Stomach (tissue), 9 donors: ENCODE results near the gene CDH5. TPM values are rescaled to one million over a fixed set of nuclear protein-coding genes. Genes with fewer than 3 reads are reported as not detected.

ENCODE experiments used
- DNase-seq, 2 donors: peaks; one replicate each; pipeline versions ENCODE4 v3.0.0 to v3.0.0-alpha.2; 2013 to 2019
- H3K27ac ChIP-seq, 5 donors: fragments of 200-600 bp in 4 of 5; sonication (generic) in 4 of 5; one replicate each; pipeline ENCODE4 v1.5.1; 2013 to 2019; ENCODE audit warnings: mild to moderate bottlenecking in 1 of 5, moderate library complexity in 1 of 5
- H3K27me3 ChIP-seq, 3 donors: fragments of 200-600 bp; sonication (generic); one replicate each; pipeline ENCODE4 v1.5.1; 2017 to 2019; ENCODE audit warnings: mixed run types in 1 of 3
- H3K36me3 ChIP-seq, 4 donors: fragments of 200-600 bp; sonication (generic); 1 replicate in 3 of 4; 2 replicates in 1 of 4; pipeline ENCODE4 v1.5.1; 2016 to 2019
- H3K4me1 ChIP-seq, 4 donors: fragments of 200-600 bp; sonication (generic); one replicate each; pipeline ENCODE4 v1.5.1; 2016 to 2019
- H3K4me3 ChIP-seq, 4 donors: fragments of 200-600 bp; sonication (generic) in 3 of 4; one replicate each; pipeline ENCODE4 v1.5.1; 2016 to 2019; ENCODE audit warnings: mild to moderate bottlenecking in 1 of 4
- H3K9me3 ChIP-seq, 4 donors: fragments of 200-600 bp; sonication (generic); one replicate each; pipeline ENCODE4 v1.5.1; 2016 to 2019
- CTCF ChIP-seq, 7 experiments: fragments of 450-650 bp in 4 of 7; fragments of 200-600 bp in 3 of 7; sonication (generic) in 3 of 7; IDR thresholded peaks; one replicate each; pipeline ENCODE4 v1.5.1; 2016 to 2019; ENCODE audit warnings: antibody characterized with exemption in 7 of 7, control low read depth in 2 of 7, mild to moderate bottlenecking in 1 of 7
- EP300 ChIP-seq: sonication (generic); formaldehyde crosslinking; IDR thresholded peaks from one replicate; pipeline ENCODE4 v1.6.1; 2017; ENCODE audit warnings: antibody characterized with exemption
- POLR2A ChIP-seq, 4 donors: fragments of 450-650 bp; IDR thresholded peaks; one replicate each; pipeline ENCODE4 v1.6.1; 2016; ENCODE audit warnings: antibody characterized with exemption in 4 of 4, control low read depth in 2 of 4, mild to moderate bottlenecking in 1 of 4, moderate library complexity in 1 of 4
- POLR2AphosphoS5 ChIP-seq, 3 donors: sonication (generic); formaldehyde crosslinking; IDR thresholded peaks; one replicate each; pipeline ENCODE4 v1.6.1; 2016; ENCODE audit warnings: antibody characterized with exemption in 3 of 3
- WGBS, 5 donors: extraction: QIAGEN DNeasy Blood & Tissue Kit in 3 of 5; methylation state at CpG; one replicate each; pipeline versions ENCODE4 v1.1.5 to v1.1.7; 2013 to 2018; 5-methylcytosine and 5-hydroxymethylcytosine counted together
- intact Hi-C: fragments of 100-400 bp; cut with DNase I; formaldehyde crosslinking; loops from one replicate; pipeline ENCODE4 v1.15.1; 2023; ENCODE audit warnings: low total_unique reads
- polyA plus RNA-seq, 3 donors: library from polyadenylated mRNA; stranded (reverse); fragments of 200-250 nt; gene quantifications; one replicate each; pipeline ENCODE4 v1.2.3, GENCODE V29; 2013
- total RNA-seq, 5 donors: library from RNA; depleted of rRNA; stranded (reverse); fragments of >200 nt; gene quantifications; one replicate each; pipeline versions ENCODE4 v1.1.0 to v1.2.3, GENCODE V29; 2014 to 2016
- donor health status: healthy with polysubstance abuse.
- donor health status: Bipolar disorder and iron deficiency.
- donor health status: healthy.

Gene CDH5
- total and polyA plus RNA-seq, 8 donors = 2.4 to 46.9 (median 17.2) TPM

GRCh38 chr16:66416136-66416535, 49.6 kb downstream of the CDH5 start:
- H3K9me3 ChIP-seq = peaks cover 0 to 10% (median 4%) of the 10 kb centered on the region in 4 donors
- peaks cover 0 to 11% (median 0%) of the 10 kb centered on the region in 3 donors for H3K27me3 ChIP-seq
- intact Hi-C loops = no loop called here
- no peak for DNase-seq
- H3K4me1 ChIP-seq = no peaks in the 10 kb centered on the region
- no peak overlapping the region for H3K27ac ChIP-seq
- TF ChIP-seq POLR2AphosphoS5 (IDR thresholded peaks at IDR 0.05) = no peak
- TF ChIP-seq EP300 = no peak
- TF ChIP-seq CTCF (IDR thresholded peaks at IDR 0.05) = no peak
- TF ChIP-seq POLR2A (IDR thresholded peaks at IDR 0.05) = no peak
- no peaks in the 10 kb centered on the region for H3K36me3 ChIP-seq
- H3K4me3 ChIP-seq = no peak overlapping the region
- 90 to 98% (median 97%) methylated on average over 1 of the region's 1 CpG for WGBS, 5 donors

- no peak overlapping the region for H3K4me3 ChIP-seq
- H3K9me3 ChIP-seq = peaks cover 0 to 9% (median 3%) of the 10 kb centered on the region in 4 donors
- no peak overlapping the region for H3K27ac ChIP-seq
- WGBS, 5 donors = 81 to 97% (median 89%) methylated on average over 9 of the region's 9 CpGs
- no peaks in the 10 kb centered on the region for H3K36me3 ChIP-seq
- DNase-seq = no peak
- peaks cover 0 to 21% (median 0%) of the 10 kb centered on the region in 3 donors for H3K27me3 ChIP-seq
- no peaks in the 10 kb centered on the region for H3K4me1 ChIP-seq
- TF ChIP-seq CTCF (IDR thresholded peaks at IDR 0.05) = no peak
- no peak for TF ChIP-seq POLR2A (IDR thresholded peaks at IDR 0.05)
- no peak for TF ChIP-seq EP300
- TF ChIP-seq POLR2AphosphoS5 (IDR thresholded peaks at IDR 0.05) = no peak
- intact Hi-C loops = no loop called here
Observed at GRCh38 chr16:66416939-66417700, 50.6 kb downstream of the CDH5 start.

- H3K9me3 ChIP-seq = no peaks in the 10 kb centered on the region
- no peaks in the 10 kb centered on the region for H3K36me3 ChIP-seq
- H3K4me3 ChIP-seq = no peak overlapping the region
- intact Hi-C loops = no loop called here
- no peak overlapping the region for H3K27ac ChIP-seq
- H3K4me1 ChIP-seq = no peaks in the 10 kb centered on the region
- no peak for DNase-seq
- WGBS, 5 donors = 66 to 80% (median 74%) methylated on average over 9 of the region's 9 CpGs
- peaks cover 0 to 26% (median 0%) of the 10 kb centered on the region in 3 donors for H3K27me3 ChIP-seq
- TF ChIP-seq EP300 = no peak
- TF ChIP-seq POLR2A (IDR thresholded peaks at IDR 0.05) = no peak
- no peak for TF ChIP-seq CTCF (IDR thresholded peaks at IDR 0.05)
- no peak for TF ChIP-seq POLR2AphosphoS5 (IDR thresholded peaks at IDR 0.05)
Observed at GRCh38 chr16:66418165-66418962, 51.9 kb downstream of the CDH5 start.

- no peak for DNase-seq
- Histone ChIP-seq H3K4me3 (no peak overlapping the region), H3K27me3 (peaks cover 0 to 35% (median 0%) of the 10 kb centered on the region in 3 donors), H3K36me3 (no peaks in the 10 kb centered on the region), H3K9me3 (no peaks in the 10 kb centered on the region), H3K27ac (no peak overlapping the region), H3K4me1 (no peaks in the 10 kb centered on the region)
- intact Hi-C loops = no loop called here
- TF ChIP-seq POLR2AphosphoS5 (IDR thresholded peaks at IDR 0.05) = no peak
- no peak for TF ChIP-seq EP300
- TF ChIP-seq CTCF (IDR thresholded peaks at IDR 0.05) = no peak
- no peak for TF ChIP-seq POLR2A (IDR thresholded peaks at IDR 0.05)
- WGBS, 5 donors = 43 to 62% (median 59%) methylated on average over 3 of the region's 3 CpGs
Observed at GRCh38 chr16:66419527-66419926, 53.0 kb downstream of the CDH5 start.
